Endothelial cell of umbilical vein (primary cell): ENCODE data around the gene SMIM30.

Experiments
- CTCF ChIP-seq, 2 donors: IDR thresholded peaks; 1 replicate in 1 of 2; 2 replicates in 1 of 2; pipeline ENCODE4 v1.5.1; 2011; ENCODE audit warnings: low read length in 2 of 2, mild to moderate bottlenecking in 2 of 2, moderate library complexity in 2 of 2, control low read depth in 1 of 2, inconsistent platforms in 1 of 2, low read depth in 1 of 2; ENCODE audit not compliant: insufficient read depth in 1 of 2; ENCODE audit errors: extremely low read depth in 1 of 2
- MAX ChIP-seq: IDR thresholded peaks from 2 replicates; pipeline ENCODE4 v1.6.1; 2011; ENCODE audit not compliant: insufficient read depth, insufficient read length
- MYC ChIP-seq: IDR thresholded peaks from one replicate; pipeline ENCODE4 v1.6.1; 2011; ENCODE audit warnings: mild to moderate bottlenecking, low read depth, low read length

- TF ChIP-seq CTCF (IDR thresholded peaks at IDR 0.05; ENCODE audit: extremely low read depth in 1 of 2, insufficient read depth in 1 of 2, low read depth in 1 of 2, low read length in 2 of 2), result no peak
- TF ChIP-seq MAX, result no peak
- TF ChIP-seq MYC, result no peak
Observed at GRCh38 chr7:113119429-113119828, 1.1 kb upstream of the SMIM30 start.
